GM12872 (cell line): ENCODE results near the gene FER.

Experiments
- CTCF ChIP-seq: IDR thresholded peaks from 3 replicates; pipeline ENCODE4 v1.5.1; 2011; ENCODE audit warnings: low read depth, mild to moderate bottlenecking, low read length, moderate library complexity; ENCODE audit not compliant: insufficient read depth

FER gene

DNA sequence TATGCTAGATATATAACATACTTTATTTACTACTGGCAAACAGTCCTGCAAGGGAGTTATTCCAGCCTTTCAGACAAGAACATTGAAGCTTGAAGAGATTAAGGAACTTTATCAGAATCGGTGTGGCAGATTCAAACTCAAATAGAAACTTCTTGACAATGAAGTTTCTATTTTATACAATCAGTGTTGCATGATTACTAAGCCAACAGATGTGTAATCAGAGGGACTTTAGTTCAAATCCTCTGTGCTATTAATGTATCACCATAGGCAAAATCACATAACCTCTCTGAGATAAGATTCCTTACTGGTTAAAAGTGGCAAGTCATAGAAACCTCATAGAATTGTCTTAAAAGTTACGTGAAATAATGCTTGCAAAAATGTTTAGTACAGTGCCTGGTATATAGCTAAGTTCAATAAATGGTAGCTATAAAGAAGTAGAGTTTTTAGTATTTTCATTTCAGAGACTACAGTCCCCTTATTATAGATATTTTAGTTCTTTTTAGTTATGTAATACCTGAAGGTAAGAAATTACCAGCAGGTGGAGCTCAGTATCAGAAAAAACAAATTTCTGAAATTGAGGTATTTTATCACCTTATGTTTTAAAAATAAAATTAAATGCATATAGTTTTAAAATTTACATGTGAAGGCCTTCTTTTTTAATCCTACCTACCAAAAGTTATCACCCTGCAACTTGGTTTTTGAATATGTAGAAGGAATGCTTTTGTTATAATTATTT lies 172.1 kb downstream of the FER start:
- TF ChIP-seq CTCF = no peak

DNA sequence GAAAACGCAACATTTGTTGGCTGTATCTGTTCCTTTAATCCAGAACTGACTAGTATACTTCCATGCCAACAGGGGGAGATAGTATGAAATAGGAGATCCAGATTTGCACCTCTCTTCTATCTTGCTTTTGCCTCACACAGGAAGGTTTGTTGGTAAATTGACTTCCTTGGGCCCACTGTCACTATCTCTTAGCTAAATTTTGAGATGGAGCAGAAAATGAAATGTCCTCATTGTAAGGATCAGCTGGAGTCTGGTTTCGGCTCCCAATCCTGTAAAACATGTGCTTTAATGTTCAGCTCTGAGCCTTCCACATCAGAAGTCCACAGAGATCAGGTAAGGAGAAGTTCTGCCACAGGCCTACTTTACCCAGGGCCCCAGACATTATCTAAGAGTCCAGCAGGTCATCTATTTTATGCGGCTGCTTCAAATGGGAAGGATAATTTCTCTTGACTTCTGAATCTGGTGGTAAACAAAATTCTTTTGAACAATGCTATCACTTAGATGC lies 176.8 kb downstream of the FER start:
- TF ChIP-seq CTCF = peak; percentile 26; the same call in 1 of the 3 replicates

DNA sequence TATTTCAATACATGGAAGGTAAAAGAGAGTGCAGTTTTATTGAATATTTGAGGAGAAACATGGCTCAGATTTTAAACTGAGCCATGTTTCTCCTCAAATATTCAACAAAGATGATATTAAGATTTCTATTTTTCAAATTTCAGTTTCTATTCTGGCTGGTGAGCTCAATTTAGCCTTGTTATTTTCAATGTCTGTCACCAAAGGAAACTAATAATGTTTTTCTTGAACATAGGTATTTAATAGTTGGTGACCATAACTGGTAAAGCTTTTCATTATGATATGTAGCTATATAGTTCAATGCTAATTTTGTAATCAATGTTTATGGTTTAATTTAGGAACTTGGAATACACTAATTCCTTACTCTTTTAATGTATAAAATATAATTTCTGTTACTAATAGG lies 177.4 kb downstream of the FER start:
- TF ChIP-seq CTCF = no peak

- TF ChIP-seq CTCF = no peak
Measured at GRCh38 chr5:108930107-108930506, 182.4 kb downstream of the FER start.

DNA sequence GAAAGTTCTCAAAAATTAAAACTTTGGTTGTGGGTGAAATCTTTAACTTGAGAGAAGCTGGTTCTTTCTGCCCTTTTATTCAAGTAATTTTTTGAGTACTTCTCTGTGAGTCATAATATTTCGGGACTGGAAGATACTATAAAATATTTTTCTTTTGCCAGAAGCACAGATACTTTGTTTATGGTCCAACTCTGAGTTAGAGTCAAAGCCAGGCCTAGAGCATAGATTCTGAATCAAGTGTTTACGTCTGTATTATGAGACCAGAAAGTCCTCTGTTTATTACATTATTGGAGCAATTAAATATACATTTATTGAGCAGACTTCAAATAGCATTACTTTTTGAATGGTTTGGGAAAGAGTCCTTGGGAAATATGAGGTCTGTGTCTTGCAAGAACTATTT lies 187.9 kb downstream of the FER start:
- TF ChIP-seq CTCF = no peak

DNA sequence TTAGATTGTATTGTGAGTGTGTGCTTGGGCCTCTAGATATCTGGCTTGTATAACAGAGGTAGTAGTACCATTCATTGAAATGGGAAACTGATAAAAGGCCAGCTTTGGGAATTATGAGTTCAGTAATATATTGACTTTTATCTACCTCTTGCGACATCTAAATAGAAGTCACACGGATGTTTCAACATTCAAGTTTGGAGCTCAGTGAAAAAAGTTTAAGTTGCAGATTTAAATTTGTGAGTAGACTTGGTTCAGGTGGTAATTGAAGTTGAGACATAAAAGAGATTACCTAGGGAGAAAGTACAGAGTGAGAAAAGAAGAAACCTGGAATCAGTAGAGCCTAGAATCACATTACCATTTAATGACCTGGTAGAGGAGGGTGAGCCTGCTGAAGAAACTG lies 189.5 kb downstream of the FER start:
- TF ChIP-seq CTCF = no peak

- TF ChIP-seq CTCF = no peak
Measured at GRCh38 chr5:108940506-108940905, 192.8 kb downstream of the FER start.
